HG02973 (cell line): ENCODE measurements around the gene DUS3L.
"Not testable (repeated sequence)": the region's sequence is repeated elsewhere in the genome, so short reads cannot be mapped to it uniquely, and the experiment has no call there.

Experiments
- ATAC-seq: cut with Tn5 transposase; IDR thresholded peaks from one replicate; pipeline ENCODE4 v1.9.1; 2021; ENCODE audit warnings: moderate library complexity; ENCODE audit not compliant: unreplicated experiment

Gene DUS3L

GRCh38 chr19:5778402-5778801 lies 12.6 kb downstream of the DUS3L start:
- ATAC-seq, result no peak

DNA sequence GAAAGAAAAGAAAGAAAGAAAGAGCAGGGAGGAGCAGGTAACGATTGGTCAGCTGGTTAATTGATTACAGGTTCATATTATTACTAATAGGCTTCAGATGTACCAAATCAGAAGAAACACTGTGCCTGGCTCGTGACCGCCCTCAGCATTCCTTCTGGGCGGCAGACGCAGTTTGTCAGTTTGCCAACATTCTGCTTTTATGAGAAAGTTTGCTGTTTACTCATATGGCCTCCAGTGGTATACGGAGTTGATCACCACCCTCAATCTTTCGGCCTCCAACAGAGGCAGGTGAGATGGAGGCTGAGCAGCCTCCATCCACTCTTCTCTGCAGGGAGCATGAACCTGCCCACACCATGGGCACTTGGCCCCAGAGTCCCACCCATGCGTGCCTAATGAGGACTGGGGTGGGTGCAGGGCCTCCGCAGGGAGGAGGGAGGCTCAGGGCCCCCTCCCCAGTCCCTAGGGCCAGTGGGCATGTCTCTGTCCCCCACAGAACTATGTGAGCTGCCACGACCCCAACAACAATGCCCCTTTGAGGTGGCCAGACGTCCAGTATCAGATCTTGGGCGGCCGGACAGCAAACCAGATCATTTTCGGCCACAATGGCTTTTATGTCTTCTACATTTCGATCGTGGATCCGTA lies 15.2 kb downstream of the DUS3L start:
- no peak for ATAC-seq

DNA sequence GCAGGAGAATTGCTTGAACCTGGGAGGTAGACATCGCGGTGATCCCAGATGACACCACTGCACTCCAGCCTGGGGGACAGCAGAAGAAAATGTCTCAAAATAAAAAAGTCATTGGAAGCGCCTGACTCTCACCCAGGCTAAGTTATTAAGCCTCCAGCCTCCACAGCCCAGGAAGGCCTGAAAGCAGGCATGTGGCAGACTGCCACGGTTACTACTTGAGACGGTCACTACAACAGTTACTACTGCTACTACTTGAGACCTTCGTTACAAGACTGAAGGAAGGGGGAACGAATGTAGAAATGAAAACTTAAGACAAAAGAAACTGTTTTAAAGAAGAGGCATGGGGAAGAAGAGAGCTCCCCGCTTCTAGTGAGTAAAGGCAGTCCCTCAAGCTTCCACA lies 16.0 kb downstream of the DUS3L start:
- ATAC-seq, result no peak

- no peak for ATAC-seq
Measured at GRCh38 chr19:5773276-5773675, 17.7 kb downstream of the DUS3L start.

GRCh38 chr19:5772416-5772815 lies 18.5 kb downstream of the DUS3L start:
- ATAC-seq, result no peak

GRCh38 chr19:5767949-5768348 lies 23.0 kb downstream of the DUS3L start:
- no peak for ATAC-seq

DNA sequence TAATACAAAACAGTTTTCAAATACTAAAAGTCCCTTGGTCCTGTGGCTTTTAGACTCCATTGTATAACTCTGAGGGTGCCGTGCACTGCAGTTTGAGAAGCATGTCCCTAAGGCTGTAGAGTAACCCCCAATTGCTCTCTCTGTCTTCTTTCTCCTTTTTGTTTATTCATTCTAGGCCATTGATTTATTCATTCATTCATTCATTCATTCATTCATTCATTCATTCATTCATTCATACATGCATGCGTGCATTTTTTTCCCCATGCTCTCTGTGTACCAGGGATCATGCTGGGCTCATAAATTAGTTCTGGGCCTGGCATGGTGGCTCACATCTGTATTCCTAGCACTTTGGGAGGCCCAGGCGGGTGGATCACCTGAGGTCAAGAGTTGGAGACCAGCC lies 25.7 kb downstream of the DUS3L start:
- ATAC-seq, result no peak

GRCh38 chr19:5762608-5763217 lies 28.2 kb downstream of the DUS3L start:
- ATAC-seq, result no peak

DNA sequence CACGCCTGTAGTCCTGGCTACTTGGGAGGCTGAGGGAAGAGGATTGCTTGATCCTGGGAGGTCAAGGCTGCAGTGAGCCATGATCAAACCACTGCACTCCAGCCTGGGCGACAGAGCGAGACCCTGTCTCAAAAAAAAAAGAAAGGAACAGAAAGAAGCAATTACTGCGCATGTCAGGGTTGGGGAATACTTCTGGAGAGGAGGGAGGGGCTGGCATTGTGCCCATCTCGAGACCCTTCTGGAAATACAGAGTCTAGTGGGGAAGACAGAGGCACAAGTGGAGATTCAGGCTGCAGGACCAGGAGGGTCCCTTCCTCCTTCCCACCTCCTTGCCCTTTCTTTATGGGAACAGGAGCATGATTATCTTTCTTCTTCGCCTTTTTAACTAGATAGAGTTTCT lies 37.2 kb downstream of the DUS3L start:
- no peak for ATAC-seq

- no peak for ATAC-seq
Measured at GRCh38 chr19:5751709-5752108, 39.3 kb downstream of the DUS3L start.

DNA sequence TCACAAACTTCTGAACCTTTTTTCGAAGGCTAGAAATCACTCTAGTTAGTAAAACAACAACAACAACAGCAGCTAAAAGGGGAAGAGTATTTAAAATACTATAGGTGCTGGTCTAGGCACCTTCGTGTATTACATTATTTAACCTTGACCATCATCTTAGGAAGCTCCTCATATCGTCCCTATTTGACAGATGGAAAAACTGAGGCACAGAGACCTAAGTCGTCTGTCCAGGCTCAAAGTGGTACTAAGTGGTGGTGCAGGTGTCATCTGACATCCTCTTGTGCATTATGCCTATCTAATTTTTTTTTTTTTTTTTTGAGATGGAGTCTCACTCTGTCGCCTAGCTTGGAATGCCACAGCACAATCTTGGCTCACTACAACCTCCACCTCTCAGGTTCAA lies 41.5 kb downstream of the DUS3L start:
- ATAC-seq, result no peak

GRCh38 chr19:5748920-5749319 lies 42.0 kb downstream of the DUS3L start:
- ATAC-seq, result not testable (repeated sequence)

DNA sequence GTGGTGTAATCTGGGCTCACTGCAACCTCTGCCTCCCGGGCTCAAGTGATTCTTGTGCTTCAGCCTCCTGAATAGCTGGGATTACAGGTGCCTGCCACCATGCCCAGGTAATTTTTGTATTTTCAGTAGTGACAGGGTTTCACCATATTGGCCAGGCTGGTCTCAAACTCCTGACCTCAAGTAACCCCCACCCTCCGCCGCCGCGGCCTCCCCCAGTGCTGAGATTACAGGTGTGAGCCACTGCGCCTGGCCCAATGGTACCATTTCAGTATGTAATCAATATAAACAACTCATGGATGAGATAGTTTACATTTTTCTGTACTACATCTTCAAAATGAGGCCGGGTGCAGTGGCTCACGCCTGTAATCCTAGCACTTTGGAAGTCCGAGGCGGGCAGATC lies 46.0 kb downstream of the DUS3L start:
- ATAC-seq, result not testable (repeated sequence)

- ATAC-seq, result no peak
Measured at GRCh38 chr19:5743630-5744029, 47.3 kb downstream of the DUS3L start.

DNA sequence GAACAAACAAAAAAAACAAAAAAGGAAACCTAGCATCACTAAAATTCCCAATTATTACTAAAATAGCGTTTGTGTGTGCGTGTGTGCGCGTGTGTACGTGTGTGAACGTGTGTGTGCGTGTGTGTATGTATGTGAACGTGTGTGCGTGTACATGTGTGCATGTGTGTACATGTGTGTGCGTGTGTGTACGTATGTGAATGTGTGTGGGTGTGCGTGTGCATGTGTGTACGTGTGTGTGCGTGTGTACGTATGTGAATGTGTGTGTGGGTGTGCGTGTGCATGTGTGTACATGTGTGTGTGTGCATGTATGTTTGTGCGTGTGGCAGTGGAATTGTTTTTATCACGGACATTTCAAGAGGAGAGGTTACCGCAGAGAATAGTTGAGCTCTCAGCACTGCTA lies 48.9 kb downstream of the DUS3L start:
- ATAC-seq, result no peak

GRCh38 chr19:5738423-5738822 lies 52.5 kb downstream of the DUS3L start:
- no peak for ATAC-seq
